Measurements from ENCODE around the gene U2AF1.
"Not testable (repeated sequence)": the region's sequence is repeated elsewhere in the genome, so short reads cannot be mapped to it uniquely, and the experiment has no call there.

U2AF1 gene

GRCh38 chr21:43076023-43076637, 31.2 kb downstream of the U2AF1 start:
- DNase-seq: not testable (repeated sequence)

DNA sequence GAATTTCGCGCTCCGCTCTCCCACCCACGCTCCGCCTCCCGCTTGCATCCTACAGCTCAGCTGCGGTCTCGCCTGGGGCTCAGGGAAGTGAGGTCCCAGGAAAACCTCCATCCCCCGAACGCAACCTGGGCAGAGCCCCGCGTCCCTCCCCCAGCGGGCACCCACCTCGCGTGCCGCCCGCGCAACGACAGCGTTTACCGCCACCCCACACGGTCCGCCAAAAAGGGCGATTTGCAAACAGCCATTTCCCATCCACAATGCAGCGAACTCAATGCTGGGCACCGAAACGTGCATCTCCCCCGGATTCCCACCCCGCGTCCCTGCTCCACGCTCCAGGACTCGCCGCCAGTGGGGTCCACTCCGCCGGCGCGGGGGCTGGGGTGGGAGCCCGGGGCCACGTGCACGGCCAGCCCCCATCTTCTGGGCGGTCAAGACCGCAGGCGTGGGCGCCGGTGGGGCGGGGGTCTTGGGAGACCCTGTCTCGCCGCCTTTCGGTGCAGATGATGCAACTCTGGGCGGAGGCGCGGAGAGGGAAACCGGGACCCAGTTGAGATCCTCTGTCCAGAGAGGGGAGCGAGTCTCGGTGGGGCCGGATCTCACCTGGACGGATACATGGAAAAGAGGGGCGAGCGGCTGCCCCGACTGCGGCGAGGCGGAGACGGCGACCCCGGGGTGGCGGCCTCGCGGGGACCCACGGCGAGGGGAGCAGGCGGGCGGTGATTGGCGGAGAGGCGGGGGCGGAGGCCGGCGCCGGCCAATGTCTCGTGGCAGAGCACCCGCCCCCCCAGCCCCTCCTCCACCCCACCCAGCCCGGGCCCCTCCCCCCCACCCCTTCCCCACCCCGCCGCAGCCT, 32.0 kb downstream of the U2AF1 start, which contains the start of gene CBS:
CBS (minus strand) TSS at position 666 of the 853 bp plus-strand sequence. CDS start 3,642 bp downstream, outside the sequence.
- DNase-seq: not testable (repeated sequence)

DNA sequence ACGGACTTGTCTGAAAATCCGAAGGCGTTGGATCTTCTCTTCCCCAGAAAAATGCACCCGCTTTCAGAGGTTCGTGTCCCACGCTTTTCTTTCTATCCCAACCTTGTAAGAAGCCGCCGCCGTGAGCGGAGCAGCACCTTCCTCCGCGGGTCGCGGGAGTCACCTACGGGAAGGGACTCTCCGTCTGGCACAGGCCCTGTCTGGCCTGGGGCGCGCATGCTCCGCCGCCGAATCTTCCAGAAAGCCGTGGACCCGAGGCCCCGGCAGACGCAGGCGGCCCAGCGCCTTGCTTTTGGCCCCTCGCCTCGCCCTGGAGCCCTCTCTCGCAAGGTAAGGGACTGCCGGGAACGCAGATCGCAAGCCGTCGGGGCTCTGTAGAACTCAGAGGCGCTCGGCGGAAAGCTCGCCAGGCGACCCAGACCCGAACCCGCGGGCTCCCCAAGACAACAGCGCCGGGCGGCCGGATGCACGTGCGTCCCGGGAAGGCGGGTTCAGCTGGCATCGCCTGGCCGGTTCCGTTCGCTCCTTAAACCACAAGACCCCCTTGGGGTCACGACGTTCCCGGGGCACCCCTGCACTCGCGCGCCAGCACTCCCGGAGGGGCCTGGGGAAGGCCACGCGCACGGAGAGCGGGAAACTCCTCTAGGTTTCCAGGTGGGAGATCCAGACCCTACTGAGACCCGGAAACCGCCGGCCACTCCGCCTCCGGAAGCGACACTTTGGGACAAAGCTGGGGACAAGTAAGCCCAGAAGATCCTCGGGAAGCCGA, 32.8 kb downstream of the U2AF1 start:
- not testable (repeated sequence) for DNase-seq

GRCh38 chr21:43072742-43073141, 34.6 kb downstream of the U2AF1 start:
- not testable (repeated sequence) for DNase-seq

DNA sequence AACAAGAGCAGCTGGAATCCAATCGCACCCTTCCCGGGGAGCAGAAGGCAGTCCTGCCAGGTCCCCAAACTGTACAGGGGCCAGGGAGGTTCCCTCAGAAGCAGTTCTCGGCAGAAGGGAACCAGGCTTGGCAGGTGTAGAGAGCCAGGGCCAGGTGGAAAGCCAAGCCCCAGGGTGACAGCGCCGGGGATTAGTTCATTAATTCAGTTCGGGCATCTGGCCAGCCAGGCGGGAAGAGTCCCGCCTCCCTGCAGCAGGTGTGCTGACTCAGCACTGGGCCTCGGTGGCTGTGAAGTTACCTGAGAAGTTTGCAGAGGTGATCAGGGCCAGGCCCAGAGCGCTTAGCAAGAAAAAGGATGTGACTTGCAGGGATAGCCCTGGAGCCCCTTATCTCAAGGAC, 37.7 kb downstream of the U2AF1 start:
- not testable (repeated sequence) for DNase-seq

- not testable (repeated sequence) for DNase-seq
Measured at GRCh38 chr21:43068065-43068464, 39.3 kb downstream of the U2AF1 start.

- not testable (repeated sequence) for DNase-seq
Measured at GRCh38 chr21:43066690-43067089, 40.7 kb downstream of the U2AF1 start.

- not testable (repeated sequence) for DNase-seq
Measured at GRCh38 chr21:43065991-43066390, 41.4 kb downstream of the U2AF1 start.

- DNase-seq: not testable (repeated sequence)
Measured at GRCh38 chr21:43064265-43064917, 43.0 kb downstream of the U2AF1 start.

- DNase-seq: not testable (repeated sequence)
Measured at GRCh38 chr21:43062955-43063664, 44.3 kb downstream of the U2AF1 start.

DNA sequence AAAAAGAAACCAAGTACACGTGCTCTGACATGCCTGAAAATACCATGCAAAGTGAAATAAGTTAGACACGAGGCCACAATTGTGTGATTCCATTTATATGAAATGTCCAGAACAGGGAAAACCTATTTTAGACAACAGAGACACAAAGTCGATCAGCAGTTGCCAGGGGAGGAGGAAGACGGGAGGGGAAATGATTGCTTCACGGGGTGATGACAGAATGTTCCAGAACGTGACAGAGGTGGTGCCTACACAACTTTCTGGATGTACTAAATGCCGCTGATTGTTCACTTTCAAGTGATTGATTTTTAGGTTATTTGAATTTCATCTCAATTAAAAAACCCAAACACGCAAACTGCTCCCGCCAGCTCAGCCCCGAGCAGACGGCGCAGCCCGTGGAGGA, 54.3 kb downstream of the U2AF1 start:
- not testable (repeated sequence) for DNase-seq

- not testable (repeated sequence) for DNase-seq
Measured at GRCh38 chr21:43045876-43046821, 61.2 kb downstream of the U2AF1 start.

DNA sequence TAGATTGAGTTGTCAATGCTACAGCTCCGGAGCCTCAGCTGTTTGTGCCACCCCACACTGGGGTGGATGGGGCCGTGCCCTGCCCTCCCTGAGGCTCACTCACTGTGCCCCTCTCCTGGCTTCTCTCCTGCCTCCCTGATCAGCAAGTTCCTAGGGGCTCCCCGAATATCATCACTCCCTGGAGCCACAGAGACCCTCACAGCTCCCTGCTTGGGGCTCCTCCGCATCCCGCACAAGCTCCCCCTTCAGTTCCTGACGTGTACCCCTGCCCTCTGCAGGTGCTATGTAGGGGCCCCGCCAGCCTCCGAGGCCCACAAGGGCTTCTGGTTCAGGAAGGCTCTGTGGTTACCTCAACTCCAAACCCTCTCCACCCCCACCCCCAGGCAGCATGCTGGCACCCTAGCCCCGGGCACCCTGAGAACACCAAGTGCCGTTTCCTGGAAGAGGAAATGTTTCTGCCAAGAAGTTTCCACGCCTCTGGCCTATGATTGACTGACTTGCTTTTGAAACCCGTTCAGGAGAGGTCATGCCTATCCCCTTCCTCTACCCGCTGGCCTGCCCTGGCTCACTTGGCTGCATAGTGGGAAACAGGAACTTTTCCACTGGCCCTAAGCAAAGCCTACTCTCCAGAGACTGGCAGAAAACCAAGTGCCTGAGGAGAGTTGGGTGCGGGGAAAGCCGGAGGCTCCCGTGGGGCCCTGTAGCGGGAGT, 62.0 kb downstream of the U2AF1 start:
- not testable (repeated sequence) for DNase-seq

- not testable (repeated sequence) for DNase-seq
Measured at GRCh38 chr21:43044547-43044946, 62.8 kb downstream of the U2AF1 start.

- DNase-seq: not testable (repeated sequence)
Measured at GRCh38 chr21:43043291-43043690, 64.1 kb downstream of the U2AF1 start.
